Upper lobe of left lung (tissue), 4 donors: ENCODE measurements around the gene PRKCH.

Source experiments
- CTCF ChIP-seq, 6 experiments: fragments of 450-650 bp in 4 of 6; fragments of 200-600 bp in 2 of 6; sonication (generic) in 2 of 6; IDR thresholded peaks; one replicate each; pipeline ENCODE4 v1.5.1; 2016 to 2019; ENCODE audit warnings: antibody characterized with exemption in 6 of 6
- POLR2A ChIP-seq, 4 donors: fragments of 450-650 bp; IDR thresholded peaks; one replicate each; pipeline ENCODE4 v1.5.1; 2016 to 2017; ENCODE audit warnings: antibody characterized with exemption in 4 of 4, mild to moderate bottlenecking in 2 of 4
- POLR2AphosphoS5 ChIP-seq, 2 donors: sonication (generic); formaldehyde crosslinking; IDR thresholded peaks; one replicate each; pipeline ENCODE4 v1.5.1; 2017; ENCODE audit warnings: antibody characterized with exemption in 2 of 2

DNA sequence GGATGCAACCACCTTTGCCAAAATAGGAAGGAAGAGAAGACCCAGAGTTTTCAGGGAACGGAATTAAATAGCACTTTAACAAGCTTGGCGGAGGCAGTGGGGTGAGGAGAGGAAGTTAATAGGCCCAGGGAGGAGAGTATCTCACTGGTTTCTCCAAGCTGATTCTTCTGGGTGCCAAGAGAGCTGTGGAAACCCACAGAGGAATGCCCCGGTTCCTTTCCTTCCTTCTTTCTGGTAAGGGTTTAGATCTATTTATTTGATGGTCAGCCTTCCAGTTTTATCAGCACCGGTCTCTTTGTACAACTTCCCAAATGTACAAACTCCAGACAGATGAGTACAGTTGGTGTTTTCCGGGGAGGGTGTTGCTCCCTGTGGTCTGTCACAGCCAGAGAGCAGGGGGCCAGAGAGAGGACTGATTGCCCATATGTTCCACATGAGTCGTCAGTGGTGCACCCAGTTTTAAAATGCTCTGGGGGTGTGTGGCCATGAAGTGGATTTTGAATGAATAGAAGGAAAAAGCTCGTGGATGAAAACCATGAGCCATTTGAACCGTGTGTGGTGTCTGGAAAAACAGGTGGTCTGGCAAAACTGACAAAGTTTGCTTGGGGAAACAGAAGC, 26.6 kb downstream of the PRKCH start:
- TF ChIP-seq CTCF (IDR thresholded peaks at IDR 0.05) (no peak), POLR2AphosphoS5 (IDR thresholded peaks at IDR 0.05) (no peak), POLR2A (IDR thresholded peaks at IDR 0.05) (no peak)
